Putamen (tissue), 1 donor: ENCODE data around the gene METTL8.

Experiments
- DNase-seq: peaks from one replicate; pipeline ENCODE4 v3.0.0-alpha.2; 2016; ENCODE audit warnings: low spot score

METTL8 gene

GRCh38 chr2:171433763-171434012 lies at the start of gene METTL8:
METTL8 (minus strand) TSS chr2:171433990; CDS start chr2:171392185, 41,805 bp downstream.
- DNase-seq: no peak

- no peak for DNase-seq
Measured at GRCh38 chr2:171482877-171483276, 49.1 kb upstream of the METTL8 start.

- no peak for DNase-seq
Measured at GRCh38 chr2:171482308-171482707, 48.5 kb upstream of the METTL8 start.

GRCh38 chr2:171480908-171481307 lies 47.1 kb upstream of the METTL8 start:
- DNase-seq: no peak

GRCh38 chr2:171479154-171479814 lies 45.5 kb upstream of the METTL8 start:
- DNase-seq: no peak

- DNase-seq: no peak
Measured at GRCh38 chr2:171478345-171478744, 44.6 kb upstream of the METTL8 start.

GRCh38 chr2:171475979-171476378 lies 42.2 kb upstream of the METTL8 start:
- no peak for DNase-seq

- no peak for DNase-seq
Measured at GRCh38 chr2:171470129-171470528, 36.3 kb upstream of the METTL8 start.

GRCh38 chr2:171469176-171469575 lies 35.4 kb upstream of the METTL8 start:
- no peak for DNase-seq

GRCh38 chr2:171460537-171460936 lies 26.7 kb upstream of the METTL8 start:
- no peak for DNase-seq

- no peak for DNase-seq
Measured at GRCh38 chr2:171459498-171459897, 25.7 kb upstream of the METTL8 start.

GRCh38 chr2:171452773-171453172 lies 19.0 kb upstream of the METTL8 start:
- no peak for DNase-seq

- DNase-seq: no peak
Measured at GRCh38 chr2:171451074-171451473, 17.3 kb upstream of the METTL8 start.

GRCh38 chr2:171447675-171448074 lies 13.9 kb upstream of the METTL8 start:
- no peak for DNase-seq

GRCh38 chr2:171441470-171441869 lies 7.7 kb upstream of the METTL8 start:
- DNase-seq: no peak

GRCh38 chr2:171436307-171436706 lies 2.5 kb upstream of the METTL8 start:
- DNase-seq: no peak

- peak; percentile 97 for DNase-seq
Measured at GRCh38 chr2:171434013-171434989, 511 bp upstream of the METTL8 start, which contains the start of gene DCAF17. DCAF17 (plus strand) TSS chr2:171434226; CDS start chr2:171434578, 352 bp downstream.

- peak; percentile 34 for DNase-seq
Measured at GRCh38 chr2:171432969-171433762, 624 bp downstream of the METTL8 start.

- DNase-seq: no peak
Measured at GRCh38 chr2:171432206-171432968, 1.4 kb downstream of the METTL8 start.

GRCh38 chr2:171431677-171432167 lies 2.1 kb downstream of the METTL8 start:
- no peak for DNase-seq
